Fibroblast of lung (primary cell): ENCODE data around the gene APH1B.
A peak's percentile ranks its signal among the peaks of the same experiment; 100 is the strongest.

Experiments used
- EZH2 ChIP-seq: IDR thresholded peaks from 2 replicates; pipeline ENCODE4 v1.5.1; 2012; ENCODE audit warnings: low read length, control low read depth, mild to moderate bottlenecking; ENCODE audit errors: missing control alignments
- TF ChIP-seq, protein P1 (sequence below), 2 donors: IDR thresholded peaks in 1 of 2; conservative IDR thresholded peaks in 1 of 2; 1 replicate in 1 of 2; 2 replicates in 1 of 2; pipeline ENCODE4 v1.5.1; 2011 to 2012; ENCODE audit warnings: low read length in 2 of 2, control low read depth in 1 of 2, inconsistent platforms in 1 of 2, low read depth in 1 of 2, mild to moderate bottlenecking in 1 of 2

DNA sequence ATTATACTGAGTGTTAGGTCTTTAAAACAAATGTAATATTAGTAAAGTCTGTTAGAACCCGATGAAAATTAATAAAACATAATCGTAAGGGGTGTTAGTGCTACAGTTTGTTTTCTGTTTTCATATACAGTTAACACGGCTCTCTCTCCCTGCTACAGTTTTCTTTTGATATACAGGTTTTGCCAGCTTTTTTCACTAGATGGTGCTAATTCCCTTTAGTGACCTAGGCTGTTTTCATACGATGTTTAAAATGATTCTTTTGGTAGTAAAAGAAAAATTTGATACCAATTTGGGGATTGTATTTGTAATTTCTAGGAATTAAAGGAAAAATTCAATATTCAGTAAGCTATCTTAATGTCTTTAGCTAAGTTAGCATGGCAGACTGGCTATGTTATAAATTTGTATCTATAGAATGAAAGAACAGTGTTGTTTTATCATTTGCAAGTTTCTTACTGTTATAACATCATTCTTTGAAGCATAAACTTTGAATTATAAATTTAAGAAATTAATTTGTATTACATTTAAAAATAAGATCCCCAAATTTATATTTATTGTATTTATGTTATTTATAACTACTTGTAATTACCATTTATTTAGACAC is 11.5 kb downstream of the APH1B start:
- TF ChIP-seq, protein P1, sequence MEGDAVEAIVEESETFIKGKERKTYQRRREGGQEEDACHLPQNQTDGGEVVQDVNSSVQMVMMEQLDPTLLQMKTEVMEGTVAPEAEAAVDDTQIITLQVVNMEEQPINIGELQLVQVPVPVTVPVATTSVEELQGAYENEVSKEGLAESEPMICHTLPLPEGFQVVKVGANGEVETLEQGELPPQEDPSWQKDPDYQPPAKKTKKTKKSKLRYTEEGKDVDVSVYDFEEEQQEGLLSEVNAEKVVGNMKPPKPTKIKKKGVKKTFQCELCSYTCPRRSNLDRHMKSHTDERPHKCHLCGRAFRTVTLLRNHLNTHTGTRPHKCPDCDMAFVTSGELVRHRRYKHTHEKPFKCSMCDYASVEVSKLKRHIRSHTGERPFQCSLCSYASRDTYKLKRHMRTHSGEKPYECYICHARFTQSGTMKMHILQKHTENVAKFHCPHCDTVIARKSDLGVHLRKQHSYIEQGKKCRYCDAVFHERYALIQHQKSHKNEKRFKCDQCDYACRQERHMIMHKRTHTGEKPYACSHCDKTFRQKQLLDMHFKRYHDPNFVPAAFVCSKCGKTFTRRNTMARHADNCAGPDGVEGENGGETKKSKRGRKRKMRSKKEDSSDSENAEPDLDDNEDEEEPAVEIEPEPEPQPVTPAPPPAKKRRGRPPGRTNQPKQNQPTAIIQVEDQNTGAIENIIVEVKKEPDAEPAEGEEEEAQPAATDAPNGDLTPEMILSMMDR (conservative IDR thresholded peaks at IDR 0.05 in 1 of 2, IDR thresholded peaks at IDR 0.05 in 1 of 2; ENCODE audit: low read depth in 1 of 2, low read length in 2 of 2), result peak; percentile 46 to 64
- no peak for TF ChIP-seq EZH2
